HL-60/S4 treated with phorbol 12-myristate 13-acetate at 8.2 ng/mL for 4 days and 3 days (cell line): ENCODE results near the gene RALGAPB.
"Not testable (repeated sequence)": the region's sequence is repeated elsewhere in the genome, so short reads cannot be mapped to it uniquely, and the experiment has no call there.

Experiments used
- in situ Hi-C: fragments of 300-500 bp; cut with MboI; formaldehyde crosslinking; loops from 2 replicates; pipeline ENCODE4 v1.15.0; 2022; ENCODE audit warnings: low sequenced_read_pairs

The RALGAPB gene

GRCh38 chr20:38581013-38581412, 108.4 kb downstream of the RALGAPB start, which contains the start of gene ADIG:
ADIG (plus strand) TSS chr20:38581197; CDS start chr20:38581251, 54 bp downstream.
- in situ Hi-C loops: no loop called here

- in situ Hi-C loops: no loop called here
Observed at GRCh38 chr20:38581830-38582358, 109.3 kb downstream of the RALGAPB start.

GRCh38 chr20:38583306-38583705, 110.7 kb downstream of the RALGAPB start:
- in situ Hi-C loops: no loop called here

- in situ Hi-C loops: no loop called here
Observed at GRCh38 chr20:38584099-38584763, 111.6 kb downstream of the RALGAPB start.

- in situ Hi-C loops: no loop called here
Observed at GRCh38 chr20:38585404-38586180, 112.9 kb downstream of the RALGAPB start.

- in situ Hi-C loops: no loop called here
Observed at GRCh38 chr20:38586181-38586525, 113.5 kb downstream of the RALGAPB start.

- in situ Hi-C loops: no loop called here
Observed at GRCh38 chr20:38588303-38588702, 115.7 kb downstream of the RALGAPB start.

GRCh38 chr20:38589351-38589750, 116.7 kb downstream of the RALGAPB start:
- in situ Hi-C loops: no loop called here

- in situ Hi-C loops: no loop called here
Observed at GRCh38 chr20:38589967-38590675, 117.5 kb downstream of the RALGAPB start.

GRCh38 chr20:38590676-38591473, 118.2 kb downstream of the RALGAPB start:
- in situ Hi-C loops: no loop called here

GRCh38 chr20:38591474-38592410, 119.1 kb downstream of the RALGAPB start:
- in situ Hi-C loops: no loop called here

GRCh38 chr20:38592411-38592790, 119.8 kb downstream of the RALGAPB start:
- in situ Hi-C loops: not testable (repeated sequence)

GRCh38 chr20:38594281-38594680, 121.6 kb downstream of the RALGAPB start:
- in situ Hi-C loops: not testable (repeated sequence)

- in situ Hi-C loops: not testable (repeated sequence)
Observed at GRCh38 chr20:38595886-38596285, 123.2 kb downstream of the RALGAPB start.

- in situ Hi-C loops: no loop called here
Observed at GRCh38 chr20:38599410-38599882, 126.8 kb downstream of the RALGAPB start.

GRCh38 chr20:38600057-38600456, 127.4 kb downstream of the RALGAPB start:
- in situ Hi-C loops: no loop called here

GRCh38 chr20:38601216-38602184, 128.9 kb downstream of the RALGAPB start, which contains the start of gene ARHGAP40:
ARHGAP40 (plus strand) TSS chr20:38601809.
- in situ Hi-C loops: no loop called here

GRCh38 chr20:38602185-38602581, 129.5 kb downstream of the RALGAPB start:
- in situ Hi-C loops: no loop called here
